ENCODE measurements around the gene CEP164.

DNA sequence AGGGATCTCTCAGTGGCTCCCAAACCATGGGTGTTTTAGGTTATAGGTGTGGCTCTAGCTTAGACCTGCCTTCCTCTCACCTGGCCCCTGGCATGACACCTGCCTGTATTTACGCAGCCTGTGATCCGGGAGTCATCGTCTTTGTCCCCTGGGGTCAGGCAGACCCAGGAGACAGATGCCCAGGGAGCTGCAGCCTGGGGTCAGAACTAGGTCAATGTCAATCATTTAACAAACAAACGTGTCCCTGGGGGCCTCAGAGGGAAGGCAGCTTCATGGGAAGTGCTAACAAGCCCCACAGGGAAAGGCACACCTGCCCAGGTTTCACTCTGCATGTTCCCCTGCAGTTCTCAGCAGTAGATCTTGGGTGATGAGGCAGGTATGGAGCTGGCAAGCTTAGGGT, 24.6 kb upstream of the CEP164 start:
- TF ChIP-seq, protein P1, sequence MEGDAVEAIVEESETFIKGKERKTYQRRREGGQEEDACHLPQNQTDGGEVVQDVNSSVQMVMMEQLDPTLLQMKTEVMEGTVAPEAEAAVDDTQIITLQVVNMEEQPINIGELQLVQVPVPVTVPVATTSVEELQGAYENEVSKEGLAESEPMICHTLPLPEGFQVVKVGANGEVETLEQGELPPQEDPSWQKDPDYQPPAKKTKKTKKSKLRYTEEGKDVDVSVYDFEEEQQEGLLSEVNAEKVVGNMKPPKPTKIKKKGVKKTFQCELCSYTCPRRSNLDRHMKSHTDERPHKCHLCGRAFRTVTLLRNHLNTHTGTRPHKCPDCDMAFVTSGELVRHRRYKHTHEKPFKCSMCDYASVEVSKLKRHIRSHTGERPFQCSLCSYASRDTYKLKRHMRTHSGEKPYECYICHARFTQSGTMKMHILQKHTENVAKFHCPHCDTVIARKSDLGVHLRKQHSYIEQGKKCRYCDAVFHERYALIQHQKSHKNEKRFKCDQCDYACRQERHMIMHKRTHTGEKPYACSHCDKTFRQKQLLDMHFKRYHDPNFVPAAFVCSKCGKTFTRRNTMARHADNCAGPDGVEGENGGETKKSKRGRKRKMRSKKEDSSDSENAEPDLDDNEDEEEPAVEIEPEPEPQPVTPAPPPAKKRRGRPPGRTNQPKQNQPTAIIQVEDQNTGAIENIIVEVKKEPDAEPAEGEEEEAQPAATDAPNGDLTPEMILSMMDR (IDR thresholded peaks at IDR 0.05) = no peak
- TF ChIP-seq POLR2A (IDR thresholded peaks at IDR 0.05) (no peak), POLR2AphosphoS5 (IDR thresholded peaks at IDR 0.05) (no peak)

Data from transverse colon (tissue), 4 donors.